NCI-H2227 (cell line): ENCODE measurements around the gene ELP2.
"Not testable (repeated sequence)": the region's sequence is repeated elsewhere in the genome, so short reads cannot be mapped to it uniquely, and the experiment has no call there.

Experiments used
- DNase-seq: peaks from one replicate; lab custom pipeline; 2025; ENCODE audit not compliant: unreplicated experiment; lab: John Stamatoyannopoulos, UW

The ELP2 gene

GRCh38 chr18:36187826-36188721 is 58.4 kb downstream of the ELP2 start:
- no peak for DNase-seq

- no peak for DNase-seq
These were observed 59.2 kb downstream of the ELP2 start for GRCh38 chr18:36188916-36189315.

GRCh38 chr18:36189486-36189885 is 59.8 kb downstream of the ELP2 start:
- DNase-seq, result no peak

DNA sequence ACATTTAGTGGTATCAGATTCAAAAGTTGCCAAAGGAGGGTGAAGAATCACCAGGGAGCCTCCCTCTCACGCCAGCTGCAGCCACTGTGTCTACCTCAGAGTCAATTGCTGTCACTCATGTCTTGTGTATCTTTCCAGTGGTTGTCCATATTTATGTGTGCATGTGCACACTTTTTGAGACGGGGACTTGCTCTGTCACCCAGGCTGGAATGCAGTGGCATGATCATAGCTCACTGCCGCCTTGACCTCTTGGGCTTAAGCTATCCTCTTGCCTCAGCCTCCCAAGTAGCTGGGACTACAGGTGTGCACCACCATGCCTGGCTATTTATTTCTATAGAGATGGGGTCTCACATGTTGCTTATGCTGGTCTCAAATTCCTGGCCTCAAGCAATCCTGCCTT is 61.6 kb downstream of the ELP2 start:
- DNase-seq, result no peak

- DNase-seq, result no peak
These were observed 62.0 kb downstream of the ELP2 start for GRCh38 chr18:36191711-36192110.

DNA sequence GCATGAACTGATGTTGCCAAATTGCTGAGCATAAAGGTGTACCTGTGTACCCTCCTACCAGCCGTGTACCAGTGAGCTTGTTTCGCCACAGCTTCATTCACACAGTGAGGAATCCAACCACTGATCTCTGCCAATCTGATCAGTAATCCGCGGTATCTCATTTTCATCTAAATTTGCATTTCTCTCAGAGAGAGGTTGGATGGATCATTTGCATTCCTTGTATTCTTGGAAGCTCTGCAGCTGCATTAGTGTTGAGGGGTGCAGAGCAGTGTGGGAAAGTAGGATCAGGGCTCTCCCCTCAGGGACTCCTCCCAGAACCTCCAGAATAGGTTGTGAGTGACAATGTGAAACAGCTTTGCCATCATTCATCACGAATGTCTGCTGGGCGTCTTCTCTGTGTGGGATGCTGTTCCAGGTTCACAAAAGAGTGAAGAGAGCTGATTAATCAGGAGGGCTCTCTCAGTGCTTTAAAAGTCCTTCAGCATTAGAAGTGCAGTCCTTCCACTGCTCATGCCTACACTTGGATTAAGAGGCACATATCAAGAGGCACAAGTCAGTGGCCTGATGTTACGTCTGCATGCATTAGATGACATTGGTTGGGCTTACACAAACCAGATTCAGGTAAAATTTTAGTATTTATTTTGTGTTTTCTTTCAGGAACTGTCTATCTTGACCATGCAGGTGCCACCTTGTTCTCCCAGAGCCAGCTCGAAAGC is 65.1 kb downstream of the ELP2 start:
- no peak for DNase-seq

DNA sequence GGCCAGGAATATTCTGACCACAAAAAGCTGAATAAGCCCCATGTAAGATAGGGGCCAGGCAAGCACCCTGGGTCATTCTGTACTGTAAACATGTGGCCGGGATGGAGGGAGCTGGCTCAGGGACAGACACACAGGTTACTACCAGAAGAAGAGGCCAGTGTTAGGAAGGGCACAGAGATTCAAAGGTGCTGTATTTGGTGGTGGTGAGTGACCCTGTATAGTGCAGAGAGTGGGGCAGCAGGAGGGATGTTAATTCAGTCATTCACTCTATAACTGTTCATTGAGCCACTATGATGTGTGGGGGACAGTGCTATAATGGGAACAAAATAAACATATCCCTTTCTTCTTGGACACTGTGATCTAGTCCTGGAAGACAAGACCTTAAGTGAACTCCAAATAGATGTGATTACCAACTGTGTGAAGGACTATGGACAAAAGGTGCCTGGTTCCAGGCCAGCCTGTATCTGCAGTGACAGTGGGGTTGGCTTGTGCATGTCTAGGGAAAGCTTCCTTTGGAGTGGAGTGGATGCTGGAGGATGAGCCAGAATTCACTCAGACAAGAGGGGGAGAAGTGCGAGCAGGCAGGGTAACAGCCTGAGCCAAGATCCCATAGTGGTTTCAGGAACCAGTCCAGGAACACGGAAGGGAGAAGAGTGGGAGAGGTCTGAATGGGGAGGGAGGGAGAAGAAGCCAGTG is 65.9 kb downstream of the ELP2 start:
- DNase-seq, result no peak

- peak; percentile 59 for DNase-seq
These were observed 66.7 kb downstream of the ELP2 start for GRCh38 chr18:36196238-36196995.

- no peak for DNase-seq
These were observed 67.9 kb downstream of the ELP2 start for GRCh38 chr18:36197511-36198166.

- no peak for DNase-seq
These were observed 70.1 kb downstream of the ELP2 start for GRCh38 chr18:36199691-36200295.

GRCh38 chr18:36200354-36200771 is 70.7 kb downstream of the ELP2 start:
- no peak for DNase-seq

DNA sequence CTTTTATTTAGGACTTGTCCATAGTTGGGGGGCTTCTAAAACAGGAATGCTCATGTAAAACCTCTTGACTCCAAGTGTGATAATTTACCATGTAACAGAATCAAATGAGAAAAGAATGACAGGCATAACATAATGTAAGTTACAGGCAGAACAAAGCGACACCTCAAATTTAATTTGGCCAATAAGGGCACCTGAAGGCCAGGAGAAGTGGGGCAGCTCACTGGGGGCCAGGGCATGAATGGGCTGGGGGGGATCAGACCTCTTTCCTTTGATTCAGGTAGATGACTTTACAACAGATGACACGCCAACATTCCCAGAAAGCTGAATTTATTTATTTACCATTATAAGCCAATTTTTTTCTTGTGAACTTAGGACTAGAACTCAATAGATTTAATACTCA is 72.1 kb downstream of the ELP2 start:
- no peak for DNase-seq

DNA sequence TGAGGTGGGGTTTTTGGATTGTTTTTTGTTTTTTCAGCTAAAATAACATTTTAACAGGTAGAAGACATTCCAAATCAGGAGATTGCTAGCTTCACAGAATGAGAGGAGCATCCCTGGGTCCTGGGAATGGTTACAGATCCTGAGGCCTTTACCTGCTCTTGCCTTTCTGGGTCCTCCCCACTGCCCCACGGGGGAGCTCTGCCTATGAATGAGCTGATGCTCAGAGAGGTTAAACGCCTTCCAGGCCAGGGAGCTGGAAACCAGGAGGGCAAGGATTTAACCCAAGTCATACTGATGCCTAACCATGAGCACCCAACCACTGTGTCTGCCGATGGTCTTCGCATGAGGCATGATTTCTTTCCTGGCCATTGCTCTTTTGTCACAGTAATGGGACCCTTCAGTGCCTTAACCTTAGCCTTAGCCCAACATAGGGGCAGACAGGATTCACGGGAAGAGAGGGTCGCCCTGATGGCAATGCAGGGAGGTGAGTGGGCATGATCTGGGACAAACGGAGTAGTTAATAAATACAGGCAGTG is 73.7 kb downstream of the ELP2 start:
- DNase-seq, result no peak

DNA sequence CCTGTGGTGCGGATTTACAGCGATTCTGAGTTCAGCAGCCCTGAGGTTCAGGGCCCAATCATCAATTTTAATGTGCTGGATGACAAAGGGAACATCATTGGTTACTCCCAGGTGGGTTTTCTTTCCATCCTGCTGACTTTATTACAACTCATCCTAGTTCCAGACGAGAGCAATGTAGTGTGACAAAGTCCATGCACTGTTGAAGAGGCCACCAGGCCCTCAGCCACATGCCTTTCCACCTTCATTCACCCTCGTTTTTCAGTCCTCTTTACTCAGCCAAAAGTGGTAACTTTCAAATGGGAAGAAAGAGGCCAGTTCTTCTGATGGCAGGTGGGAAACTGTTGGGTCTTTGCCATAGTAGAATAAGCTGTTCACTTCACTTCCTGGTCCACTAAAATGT is 75.5 kb downstream of the ELP2 start:
- DNase-seq, result no peak

DNA sequence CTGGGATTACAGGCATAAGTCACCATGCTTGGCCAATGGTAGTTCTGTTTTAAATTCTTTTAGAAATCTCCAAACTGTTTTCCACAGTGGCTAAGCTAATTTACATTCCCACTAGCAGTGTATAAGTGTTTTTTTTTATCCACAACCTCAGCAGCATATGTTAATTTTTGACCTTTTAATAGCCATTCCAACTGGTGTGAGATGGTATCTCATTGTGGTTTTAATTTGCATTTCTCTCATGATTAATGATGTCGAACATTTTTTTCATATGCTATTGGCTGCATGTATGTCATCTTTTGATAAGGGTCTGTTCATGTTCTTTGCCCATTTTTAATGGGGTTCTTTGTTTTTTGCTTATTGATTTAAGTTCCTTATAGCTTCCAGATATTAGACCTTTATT is 77.6 kb downstream of the ELP2 start:
- no peak for DNase-seq

GRCh38 chr18:36207969-36208368 is 78.3 kb downstream of the ELP2 start:
- DNase-seq, result not testable (repeated sequence)

DNA sequence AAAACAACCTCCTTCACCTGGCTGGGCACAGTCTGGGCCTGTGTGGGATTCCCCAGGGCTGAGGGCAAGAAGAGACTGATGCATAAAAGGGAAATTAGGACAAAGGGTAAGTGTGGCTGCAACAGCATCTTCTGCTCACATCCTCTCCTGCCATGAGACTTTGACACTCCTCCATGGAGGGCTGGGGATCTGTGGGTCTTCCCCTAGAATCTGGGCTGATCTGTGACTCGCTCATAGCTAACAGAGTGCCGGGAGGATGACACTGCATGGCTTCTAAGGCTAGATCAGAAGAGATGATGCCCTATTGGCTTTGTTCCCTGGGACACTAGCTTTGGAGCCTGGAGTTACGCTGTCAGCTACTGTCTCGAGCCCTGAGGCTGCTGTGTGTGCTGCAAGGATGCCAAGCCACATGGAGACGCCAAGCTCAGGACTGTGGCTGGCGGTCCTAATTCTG is 81.9 kb downstream of the ELP2 start:
- no peak for DNase-seq

DNA sequence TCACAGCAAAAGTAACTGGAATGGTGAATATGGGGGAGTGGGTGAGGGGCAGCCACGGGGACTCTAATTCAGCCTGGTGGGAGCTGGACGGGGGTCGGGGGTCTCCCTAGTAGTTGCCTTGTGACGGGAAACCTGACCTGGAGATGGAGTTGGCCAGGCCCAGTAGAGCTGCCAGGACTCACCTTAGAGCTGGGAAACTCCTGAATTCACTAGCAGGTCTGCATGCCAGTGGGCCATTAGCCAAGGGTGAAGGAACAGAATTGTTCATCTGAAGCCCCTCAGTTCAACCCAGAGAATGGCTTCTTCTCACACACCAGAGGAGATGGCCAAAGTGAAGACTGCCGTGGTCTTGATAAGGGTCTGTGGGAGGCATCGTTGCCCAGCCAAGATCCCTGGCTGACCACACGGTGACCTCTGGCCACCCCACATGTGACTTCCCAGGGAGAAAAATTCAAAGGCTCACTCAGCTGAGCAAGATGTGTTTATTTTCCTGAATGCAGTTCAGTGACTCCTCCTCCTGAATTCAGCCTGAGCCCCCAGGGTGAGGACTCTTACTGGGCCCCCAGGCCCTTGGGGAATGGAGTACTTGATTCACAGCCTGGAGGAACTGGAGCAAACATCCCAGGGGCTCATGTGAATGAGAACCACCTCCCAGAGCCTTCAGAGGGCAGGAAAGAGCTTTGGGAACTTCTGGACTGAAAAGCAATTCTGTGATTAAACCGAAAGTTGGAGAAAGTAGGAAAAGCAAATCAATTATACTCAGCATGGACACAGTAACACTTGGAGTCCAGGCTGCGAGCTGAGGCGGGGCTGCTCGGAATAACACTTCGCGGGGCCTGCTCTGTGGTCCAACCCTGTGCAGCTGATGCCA is 82.8 kb downstream of the ELP2 start:
- no peak for DNase-seq

DNA sequence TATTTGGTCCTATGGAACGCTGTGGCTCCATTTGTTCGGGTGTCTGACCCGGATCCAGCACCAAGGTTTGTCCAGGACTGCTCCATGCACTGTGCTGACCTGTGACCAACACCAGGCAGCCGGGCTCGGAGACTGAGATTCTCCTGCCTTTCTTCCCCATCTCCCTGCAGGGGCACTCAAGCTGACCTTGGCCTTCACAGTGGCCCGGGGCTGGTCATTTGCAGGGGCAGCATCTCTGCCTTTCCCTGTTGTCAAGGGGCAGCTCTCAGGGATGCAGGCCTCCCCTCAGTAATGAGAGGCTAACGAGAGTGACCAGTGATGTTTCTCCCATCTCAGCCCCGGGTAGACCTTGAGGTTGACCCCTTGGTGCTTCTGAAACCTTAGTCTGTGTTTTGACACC is 85.1 kb downstream of the ELP2 start:
- DNase-seq, result no peak
